GM21526 (cell line): ENCODE measurements around the gene EN2.
"Not testable (repeated sequence)": the region's sequence is repeated elsewhere in the genome, so short reads cannot be mapped to it uniquely, and the experiment has no call there.

ENCODE experiments used
- ATAC-seq: cut with Tn5 transposase; IDR thresholded peaks from one replicate; pipeline ENCODE4 v1.9.1; 2021; ENCODE audit warnings: moderate library complexity; ENCODE audit not compliant: unreplicated experiment, low FRiP score

EN2 gene

GRCh38 chr7:155425011-155425340 is 33.0 kb upstream of the EN2 start:
- ATAC-seq: no peak

- ATAC-seq: no peak
These were observed 32.0 kb upstream of the EN2 start for GRCh38 chr7:155425887-155426286.

GRCh38 chr7:155426543-155427410 is 31.2 kb upstream of the EN2 start:
- ATAC-seq: no peak

DNA sequence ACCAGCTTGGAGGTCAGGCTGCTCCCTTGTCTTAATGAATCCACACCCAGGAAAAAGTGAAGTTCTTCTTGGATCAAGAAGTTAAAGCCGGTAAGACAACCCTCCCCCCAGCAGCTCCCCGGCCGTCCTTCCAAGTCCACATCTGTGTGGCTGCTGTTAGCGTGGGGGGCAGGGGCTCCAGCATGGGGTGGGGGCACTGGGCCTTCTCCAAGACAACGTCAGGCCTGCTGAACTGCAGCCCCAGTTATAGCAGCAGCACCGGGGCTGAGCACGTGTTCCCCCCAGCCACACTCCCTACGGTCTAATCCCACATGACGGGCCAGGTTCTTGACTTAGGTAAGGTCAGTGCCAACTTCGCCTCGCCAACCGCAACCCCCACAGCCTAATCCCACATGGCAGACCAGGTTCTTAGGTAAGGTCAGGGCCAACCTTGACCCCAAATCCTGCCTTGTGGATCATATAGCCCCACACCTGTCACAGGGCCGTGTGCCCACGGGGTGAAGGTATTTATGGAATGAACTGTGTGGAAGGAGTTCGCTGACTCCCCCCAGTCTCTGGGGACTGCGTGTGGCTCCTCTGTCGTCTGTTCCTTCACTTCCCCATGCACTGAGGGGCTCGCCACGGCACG is 30.4 kb upstream of the EN2 start:
- ATAC-seq: no peak

- no peak for ATAC-seq
These were observed 29.6 kb upstream of the EN2 start for GRCh38 chr7:155428171-155428834.

DNA sequence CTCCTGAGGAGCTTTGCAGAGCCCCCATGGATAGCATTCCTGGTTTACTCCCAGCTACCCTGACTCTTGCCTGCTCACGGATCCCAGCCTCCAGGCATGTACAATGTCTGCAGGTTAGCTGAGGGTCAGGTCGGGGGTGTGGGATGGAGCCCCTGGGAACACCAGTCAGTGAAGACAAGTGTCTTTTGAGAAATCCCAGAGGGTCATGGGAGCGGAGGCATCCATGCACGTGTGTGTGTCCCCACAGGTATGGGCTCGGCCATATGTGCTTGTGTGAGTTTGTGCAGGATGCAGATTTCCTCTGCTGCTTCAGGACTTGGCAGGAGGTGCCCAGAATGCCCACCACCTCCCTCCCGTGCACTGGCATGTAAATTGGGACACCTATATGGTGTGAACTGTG is 28.3 kb upstream of the EN2 start:
- ATAC-seq: no peak

- no peak for ATAC-seq
These were observed 27.3 kb upstream of the EN2 start for GRCh38 chr7:155430606-155431005.

GRCh38 chr7:155431231-155431630 is 26.7 kb upstream of the EN2 start:
- no peak for ATAC-seq

GRCh38 chr7:155431711-155432110 is 26.2 kb upstream of the EN2 start:
- ATAC-seq: no peak

- no peak for ATAC-seq
These were observed 22.8 kb upstream of the EN2 start for GRCh38 chr7:155435110-155435509.

- no peak for ATAC-seq
These were observed 20.1 kb upstream of the EN2 start for GRCh38 chr7:155437836-155438235.

DNA sequence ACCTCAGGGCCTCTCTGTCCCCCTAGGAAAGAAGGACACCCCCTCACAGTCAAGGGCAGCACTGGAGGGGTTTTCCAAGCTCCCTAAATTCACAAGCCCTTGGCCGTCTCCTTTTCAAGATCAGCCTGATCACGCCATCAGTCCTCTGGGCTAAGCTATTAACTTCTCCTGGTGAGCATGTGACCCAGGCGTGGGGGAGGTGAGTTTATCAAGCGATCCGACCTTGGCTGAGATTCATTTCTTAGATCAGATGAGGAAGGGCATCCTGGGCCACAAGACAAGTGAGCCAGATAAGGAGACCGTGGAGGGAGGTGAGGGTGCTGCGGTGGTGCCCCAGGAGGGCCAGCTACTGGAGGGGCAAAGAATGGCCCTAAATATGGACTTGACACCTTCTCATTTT is 19.2 kb upstream of the EN2 start:
- no peak for ATAC-seq

- no peak for ATAC-seq
These were observed 18.5 kb upstream of the EN2 start for GRCh38 chr7:155439311-155440017.

DNA sequence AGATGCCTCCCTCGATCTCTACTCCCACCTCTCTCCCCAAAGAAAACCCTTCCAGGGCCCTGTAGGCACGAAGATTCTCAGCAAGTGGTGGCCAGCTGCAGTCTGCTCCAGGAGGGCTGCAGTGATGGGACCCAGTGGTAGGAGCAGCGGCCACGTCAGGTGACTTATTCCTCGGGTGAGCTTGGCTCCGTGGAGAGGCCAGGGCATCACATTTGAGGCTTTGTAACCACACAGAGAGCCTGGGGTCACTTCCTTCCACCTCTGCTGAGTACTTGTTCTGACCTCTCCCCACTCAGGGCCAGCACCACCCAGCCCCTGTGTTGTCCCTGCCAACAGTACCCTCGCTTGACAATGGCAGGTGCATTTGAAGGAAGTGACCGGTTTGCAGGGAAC is 17.9 kb upstream of the EN2 start:
- no peak for ATAC-seq

GRCh38 chr7:155441856-155442255 is 16.1 kb upstream of the EN2 start:
- no peak for ATAC-seq

- ATAC-seq: no peak
These were observed 13.2 kb upstream of the EN2 start for GRCh38 chr7:155444746-155445145.

GRCh38 chr7:155445606-155446005 is 12.3 kb upstream of the EN2 start:
- ATAC-seq: not testable (repeated sequence)

DNA sequence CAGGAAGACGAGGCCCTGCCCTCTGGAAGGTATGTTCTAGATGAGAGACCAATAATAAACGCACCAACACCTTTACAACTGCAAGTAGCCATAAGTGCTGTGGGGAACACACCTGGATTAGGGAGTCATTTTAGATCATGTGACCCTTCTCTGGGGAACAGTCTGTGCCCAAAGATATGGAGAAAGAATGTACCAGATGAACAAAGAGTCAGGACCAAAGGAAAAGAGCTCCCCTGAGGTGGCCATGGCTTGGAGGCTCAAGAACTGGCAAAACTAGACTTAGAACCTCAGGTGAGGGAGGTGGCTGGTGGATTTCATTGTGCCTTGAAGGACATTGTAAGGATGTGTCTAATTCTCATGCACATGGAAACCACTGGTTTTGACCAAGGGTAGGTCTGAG is 10.3 kb upstream of the EN2 start:
- ATAC-seq: no peak

DNA sequence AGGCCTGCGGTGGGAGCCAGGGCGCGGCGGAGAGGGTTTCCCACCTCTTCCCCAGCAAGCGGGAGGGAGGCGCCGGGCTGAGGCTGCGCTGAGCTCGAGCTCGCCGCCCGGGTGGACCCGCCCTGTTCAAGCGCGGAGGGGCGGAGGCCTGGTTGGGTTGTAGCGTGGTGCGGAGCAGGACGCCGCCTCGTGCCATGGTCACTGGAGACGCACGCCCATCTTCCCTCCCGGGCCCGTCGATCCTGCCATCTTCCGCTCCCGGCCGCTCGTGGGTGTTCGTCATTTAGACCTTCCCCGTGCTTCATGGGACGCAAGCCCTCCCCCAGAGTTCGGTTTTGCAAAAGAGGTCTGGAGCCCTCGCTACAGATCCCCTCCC is 9.3 kb upstream of the EN2 start:
- ATAC-seq: no peak

DNA sequence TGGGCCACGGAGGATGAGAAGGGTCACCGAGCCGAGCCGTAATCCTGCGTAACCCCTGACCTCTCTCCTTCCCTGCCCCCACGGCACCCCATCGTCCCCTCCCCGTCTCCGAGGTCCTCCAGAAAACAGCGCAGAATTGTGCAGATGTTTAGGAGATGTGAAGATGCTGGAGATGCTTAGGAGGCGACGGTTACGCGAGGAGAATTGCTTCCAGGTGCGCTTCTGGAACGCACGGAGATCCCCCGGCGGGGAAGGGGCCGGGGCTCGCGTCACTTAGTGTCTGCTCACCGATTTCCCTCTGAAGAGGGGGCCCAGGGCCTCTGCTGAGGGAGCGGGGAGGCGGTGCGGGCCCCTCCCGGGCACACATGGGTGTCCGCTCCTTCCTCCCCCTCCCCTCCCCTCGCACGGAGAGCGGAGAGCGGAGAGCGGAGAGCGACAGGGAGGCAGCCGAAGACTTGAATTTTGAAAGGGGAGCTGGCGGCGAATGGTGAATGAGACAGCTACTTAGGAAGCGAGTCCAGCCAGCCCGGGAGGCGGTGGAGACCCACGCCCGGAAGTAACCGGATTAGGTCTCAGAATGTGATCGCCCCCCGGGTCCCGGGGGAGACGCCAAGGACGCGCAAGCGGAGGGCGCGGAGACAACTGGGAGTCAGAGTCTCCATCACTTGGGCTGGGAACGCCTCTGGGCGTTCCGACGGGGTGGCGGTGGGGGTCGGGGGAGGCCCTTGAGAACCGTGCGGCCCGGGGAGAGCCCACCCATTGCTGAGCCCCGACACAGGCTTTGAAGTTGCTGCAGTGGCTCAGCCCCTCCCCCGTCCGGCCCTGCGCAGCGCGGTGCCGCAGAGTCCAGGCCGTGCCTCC is 8.7 kb upstream of the EN2 start:
- no peak for ATAC-seq
